Heart right ventricle (tissue), 16 donors: Measurements from ENCODE around the gene CFAP298. TPM values are rescaled to one million over a fixed set of nuclear protein-coding genes. Genes with fewer than 3 reads are reported as not detected.
A peak's percentile ranks its signal among the peaks of the same experiment; 100 is the strongest.
"Not testable (repeated sequence)": the region's sequence is repeated elsewhere in the genome, so short reads cannot be mapped to it uniquely, and the experiment has no call there.

Experiments used
- ATAC-seq, 8 donors: fragments of 200-7000 bp; cut with Tn5 transposase; one replicate each; pipeline ENCODE4 v1.9.1; 2020; ENCODE audit warnings: mild to moderate bottlenecking in 8 of 8, moderate library complexity in 8 of 8, moderate number of reproducible peaks in 1 of 8
- DNase-seq, 2 donors: peaks; one replicate each; pipeline ENCODE4 v3.0.0-alpha.2; 2020
- H3K27ac ChIP-seq, 10 donors: fragments of 200-600 bp; sonication (generic) in 2 of 10; one replicate each; pipeline versions ENCODE4 v1.5.0 to v1.8.0; 2020 to 2022; ENCODE audit warnings: mild to moderate bottlenecking in 3 of 10
- H3K27me3 ChIP-seq, 7 donors: fragments of 200-600 bp; one replicate each; pipeline ENCODE4 v1.8.0; 2021 to 2022; ENCODE audit warnings: mild to moderate bottlenecking in 2 of 7
- H3K36me3 ChIP-seq, 9 donors: fragments of 200-600 bp; sonication (generic) in 1 of 9; one replicate each; pipeline versions ENCODE4 v1.5.0 to v1.8.0; 2020 to 2022; ENCODE audit warnings: mild to moderate bottlenecking in 2 of 9
- H3K4me1 ChIP-seq, 9 donors: fragments of 200-600 bp; sonication (generic) in 1 of 9; one replicate each; pipeline versions ENCODE4 v1.5.0 to v1.8.0; 2020 to 2022; ENCODE audit warnings: mild to moderate bottlenecking in 4 of 9
- H3K4me3 ChIP-seq, 10 donors: fragments of 200-600 bp; sonication (generic) in 2 of 10; one replicate each; pipeline versions ENCODE4 v1.5.0 to v1.8.0; 2020 to 2022; ENCODE audit warnings: mild to moderate bottlenecking in 7 of 10, moderate library complexity in 2 of 10
- H3K9me3 ChIP-seq, 11 donors: fragments of 200-600 bp in 10 of 11; sonication (generic) in 2 of 11; one replicate each; pipeline versions ENCODE4 v1.5.0 to v1.8.0; 2013 to 2022; ENCODE audit warnings: mild to moderate bottlenecking in 2 of 11, control low read depth in 1 of 11, moderate library complexity in 1 of 11
- WGBS, 2 donors: extraction: QIAGEN DNeasy Blood & Tissue Kit; methylation state at CpG; one replicate each; pipeline ENCODE4 v1.1.7; 2013; ENCODE audit warnings: inconsistent platforms in 1 of 2; 5-methylcytosine and 5-hydroxymethylcytosine counted together
- intact Hi-C, 10 donors: fragments of 100-400 bp; cut with DNase I; formaldehyde crosslinking; loops; one replicate each; pipeline versions ENCODE4 v1.11.1 to v1.14.2; 2022
- polyA plus RNA-seq, 2 donors: library from polyadenylated mRNA; stranded (reverse); fragments of 200-250 nt; gene quantifications; one replicate each; pipeline ENCODE4 v1.2.3, GENCODE V29; 2013
- total RNA-seq, 10 donors: library from RNA; stranded (reverse); fragmentation: NEBNext Ultra II Directional in 3 of 10; extraction: Animal tissue kit (Norgen Biotek cat#: 25700) in 3 of 10; gene quantifications; one replicate each; pipeline versions ENCODE4 v1.2.1 to v1.2.4, GENCODE V29; 2021 to 2023
- TF ChIP-seq, protein P1 (sequence below), 9 donors: fragments of 200-600 bp; sonication (generic) in 2 of 9; IDR thresholded peaks; one replicate each; pipeline versions ENCODE4 v1.5.0 to v1.8.0; 2021 to 2022; ENCODE audit warnings: antibody characterized with exemption in 9 of 9, mild to moderate bottlenecking in 5 of 9, moderate library complexity in 1 of 9
- donor health status: Arrhythmogenic right ventricular cardiomyopathy.
- donor health status: ischemic (EF 13 %, LVEDD 7.1; RV severe dilation, severe dysfunction).
- donor health status: healthy with polysubstance abuse.
- donor health status: DM: no; HTN: yes; CAD: no.
- donor health status: DM: no; HTN: no; CAD: no.
- donor health status: ischemic (EF 25% LVEDD 6.9; RV normal size, moderate dysfunction).
- donor health status: ischemic (EF 25% LVEDD 5.7; RV mildly dilated, moderate dysfunction).
- donor health status: healthy.
- donor health status: DM: yes; HTN: yes; CAD: no.
- donor health status: Ischemic cardiomyopathy.
- donor health status: ischemic (EF 35%, LVEDD 5.7; RV mildly dilated, moderate dysfunction).
- donor health status: nonischemic (EF 11% LVEDD 7.7; RV severe dilation, severe dysfunction).
- donor health status: DM: yes; HTN: yes; CAD: no.
- donor health status: PGD.
- donor health status: ischemic (EF 29% LVEDD 5.4; RV normal size, mild dysfunction).
- donor health status: nonischemic (EF 23%, LVEDD 6.1; RV moderate dilation, normal function).

Gene CFAP298
- total and polyA plus RNA-seq, 12 donors, result 15.8 to 40.6 (median 21.9) TPM

GRCh38 chr21:32626621-32627196, 14.5 kb upstream of the CFAP298 start:
- TF ChIP-seq, protein P1, sequence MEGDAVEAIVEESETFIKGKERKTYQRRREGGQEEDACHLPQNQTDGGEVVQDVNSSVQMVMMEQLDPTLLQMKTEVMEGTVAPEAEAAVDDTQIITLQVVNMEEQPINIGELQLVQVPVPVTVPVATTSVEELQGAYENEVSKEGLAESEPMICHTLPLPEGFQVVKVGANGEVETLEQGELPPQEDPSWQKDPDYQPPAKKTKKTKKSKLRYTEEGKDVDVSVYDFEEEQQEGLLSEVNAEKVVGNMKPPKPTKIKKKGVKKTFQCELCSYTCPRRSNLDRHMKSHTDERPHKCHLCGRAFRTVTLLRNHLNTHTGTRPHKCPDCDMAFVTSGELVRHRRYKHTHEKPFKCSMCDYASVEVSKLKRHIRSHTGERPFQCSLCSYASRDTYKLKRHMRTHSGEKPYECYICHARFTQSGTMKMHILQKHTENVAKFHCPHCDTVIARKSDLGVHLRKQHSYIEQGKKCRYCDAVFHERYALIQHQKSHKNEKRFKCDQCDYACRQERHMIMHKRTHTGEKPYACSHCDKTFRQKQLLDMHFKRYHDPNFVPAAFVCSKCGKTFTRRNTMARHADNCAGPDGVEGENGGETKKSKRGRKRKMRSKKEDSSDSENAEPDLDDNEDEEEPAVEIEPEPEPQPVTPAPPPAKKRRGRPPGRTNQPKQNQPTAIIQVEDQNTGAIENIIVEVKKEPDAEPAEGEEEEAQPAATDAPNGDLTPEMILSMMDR (IDR thresholded peaks at IDR 0.05), result no peak
- 96 to 97% methylated on average over 3 of the region's 3 CpGs for WGBS, 2 donors
- Histone ChIP-seq H3K9me3 (peaks cover 0 to 4% (median 0%) of the 10 kb centered on the region in 11 donors), H3K4me1 (no peaks in the 10 kb centered on the region), H3K36me3 (peaks cover 0 to 37% (median 9%) of the 10 kb centered on the region in 9 donors), H3K27ac (no peak overlapping the region), H3K4me3 (no peak overlapping the region), H3K27me3 (peaks cover 0 to 24% (median 0%) of the 10 kb centered on the region in 7 donors)
- intact Hi-C loops, result no loop called here
- no peak for DNase-seq
- no peak for ATAC-seq

DNA sequence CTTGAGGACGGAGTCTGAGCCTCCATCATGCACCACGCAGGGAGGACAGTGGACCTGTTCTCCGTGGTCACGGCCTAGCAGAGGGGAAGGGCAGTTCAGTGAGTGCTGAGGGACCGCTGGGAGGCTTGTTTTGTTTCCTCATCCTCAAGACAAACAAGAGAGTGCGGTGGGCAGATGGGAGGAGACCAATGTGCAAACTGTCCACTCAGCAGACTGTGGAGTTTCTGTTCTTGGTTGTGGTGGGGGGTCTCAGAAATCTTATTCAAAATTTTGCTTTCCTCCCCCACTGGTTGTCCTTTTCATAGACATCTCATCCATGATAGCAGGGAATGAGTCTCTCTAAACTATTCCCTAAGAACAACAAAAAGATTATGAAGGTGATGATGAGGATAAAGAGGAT, 6.0 kb upstream of the CFAP298 start:
- H3K4me3 ChIP-seq, H3K4me1 ChIP-seq, H3K36me3 ChIP-seq, ATAC-seq, intact Hi-C loops, DNase-seq, H3K9me3 ChIP-seq, H3K27ac ChIP-seq: not testable (repeated sequence)
- WGBS, 2 donors, result 76 to 79% methylated on average over 6 of the region's 6 CpGs
- H3K27me3 ChIP-seq, result peaks cover 0 to 23% (median 4%) of the 10 kb centered on the region in 7 donors

DNA sequence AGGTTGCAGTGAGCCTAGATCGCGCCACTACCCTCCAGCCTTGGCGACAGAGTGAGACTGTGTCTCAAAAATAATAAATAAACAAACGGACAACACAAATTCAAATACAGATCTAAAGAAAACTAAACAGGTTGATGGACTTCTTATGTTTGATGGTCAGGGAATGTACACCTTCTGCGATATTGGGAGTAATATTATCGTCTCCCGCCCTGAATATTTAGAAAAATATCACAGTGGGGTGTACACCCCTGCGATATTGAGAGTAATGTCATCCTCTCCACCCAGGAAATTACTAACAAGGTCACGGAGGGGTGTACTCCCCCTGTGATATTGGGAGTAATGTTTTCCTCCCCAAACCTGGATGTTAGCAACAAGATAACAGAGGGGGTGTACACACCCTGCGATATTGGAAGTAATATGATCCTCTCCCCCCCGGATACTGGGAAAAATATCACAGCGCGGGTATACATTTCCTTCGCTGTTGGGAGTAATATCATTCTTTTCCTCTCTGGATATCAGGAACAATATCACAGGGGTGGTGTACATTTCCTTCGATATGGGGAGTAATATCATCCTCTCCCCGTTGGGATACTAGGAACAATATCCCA, 1.4 kb upstream of the CFAP298 start:
- DNase-seq (no peak), ATAC-seq (peak in 1 of 8 donors; percentile 1)
- WGBS, 2 donors, result 62 to 63% methylated on average over 16 of the region's 16 CpGs
- H3K36me3 ChIP-seq, result peaks cover 0 to 19% (median 0%) of the 10 kb centered on the region in 9 donors
- H3K27ac ChIP-seq, result peak overlapping the region in 9 of 10 donors; percentile 30 to 97 (median 93)
- peaks cover 0 to 29% (median 18%) of the 10 kb centered on the region in 9 donors for H3K4me1 ChIP-seq
- H3K4me3 ChIP-seq, result peak overlapping the region; percentile 68 to 99 (median 88)
- H3K9me3 ChIP-seq, result no peaks in the 10 kb centered on the region
- intact Hi-C loops, result loop anchor here in 1 of 10 donors (5.0 kb wide), 1 partner anchor 51 kb away; no protein-coding TSS in a partner anchor
- no peaks in the 10 kb centered on the region for H3K27me3 ChIP-seq
- TF ChIP-seq, protein P1 (IDR thresholded peaks at IDR 0.05), result no peak

DNA sequence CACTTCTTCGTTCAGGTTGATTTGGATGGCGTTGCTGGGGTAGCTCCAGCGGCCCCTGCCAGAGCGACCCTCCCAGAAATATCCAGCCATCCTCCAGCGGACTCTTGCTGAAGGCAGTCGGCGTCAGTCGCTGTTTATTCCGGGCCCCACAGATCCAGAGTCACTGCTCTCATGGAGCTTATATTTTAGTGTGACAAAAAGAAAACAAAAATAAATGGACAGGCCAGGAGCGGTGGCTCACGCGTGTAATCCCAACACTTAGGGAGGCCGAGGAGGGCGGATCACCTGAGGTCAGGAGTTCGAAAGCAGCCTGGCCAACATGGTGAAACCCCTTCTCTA, 791 bp upstream of the CFAP298 start:
- H3K4me3 ChIP-seq, result peak overlapping the region; percentile 68 to 99 (median 88)
- intact Hi-C loops, result loop anchor here in 1 of 10 donors (5.0 kb wide), 1 partner anchor 51 kb away; no protein-coding TSS in a partner anchor
- no peaks in the 10 kb centered on the region for H3K27me3 ChIP-seq
- H3K9me3 ChIP-seq, result no peaks in the 10 kb centered on the region
- 2 to 4% methylated on average over 15 of the region's 15 CpGs for WGBS, 2 donors
- no peak for DNase-seq
- peaks cover 0 to 25% (median 0%) of the 10 kb centered on the region in 9 donors for H3K36me3 ChIP-seq
- H3K4me1 ChIP-seq, result peaks cover 0 to 29% (median 18%) of the 10 kb centered on the region in 9 donors
- ATAC-seq, result peak in 6 of 8 donors; percentile 14 to 46 (median 32)
- peak overlapping the region; percentile 30 to 97 (median 92) for H3K27ac ChIP-seq
- TF ChIP-seq, protein P1 (IDR thresholded peaks at IDR 0.05), result no peak
